ENCODE measurements around the gene LRRC8B.
"Not testable (repeated sequence)": the region's sequence is repeated elsewhere in the genome, so short reads cannot be mapped to it uniquely, and the experiment has no call there.

The LRRC8B gene

GRCh38 chr1:89608319-89608983 is 83.8 kb downstream of the LRRC8B start:
- DNase-seq (ENCODE audit: low read depth in 2 of 2): peak in 1 of 2 donors; percentile 67

GRCh38 chr1:89608984-89609725 is 84.5 kb downstream of the LRRC8B start:
- peak; percentile 67 to 71 for DNase-seq (ENCODE audit: low read depth in 2 of 2)

- peak in 1 of 2 donors; percentile 48 for DNase-seq (ENCODE audit: low read depth in 2 of 2)
Observed at GRCh38 chr1:89609781-89610456, 85.3 kb downstream of the LRRC8B start.

- no peak for DNase-seq (ENCODE audit: low read depth in 2 of 2)
Observed at GRCh38 chr1:89610457-89611011, 85.9 kb downstream of the LRRC8B start.

- no peak for DNase-seq (ENCODE audit: low read depth in 2 of 2)
Observed at GRCh38 chr1:89611721-89612120, 87.1 kb downstream of the LRRC8B start.

GRCh38 chr1:89613928-89614327 is 89.3 kb downstream of the LRRC8B start:
- no peak for DNase-seq (ENCODE audit: low read depth in 2 of 2)

GRCh38 chr1:89615676-89616598 is 91.3 kb downstream of the LRRC8B start:
- no peak for DNase-seq (ENCODE audit: low read depth in 2 of 2)

- DNase-seq (ENCODE audit: low read depth in 2 of 2): no peak
Observed at GRCh38 chr1:89616844-89617627, 92.4 kb downstream of the LRRC8B start.

GRCh38 chr1:89620664-89621063 is 96.0 kb downstream of the LRRC8B start:
- no peak for DNase-seq (ENCODE audit: low read depth in 2 of 2)

- no peak for DNase-seq (ENCODE audit: low read depth in 2 of 2)
Observed at GRCh38 chr1:89622895-89623294, 98.3 kb downstream of the LRRC8B start.

GRCh38 chr1:89624314-89624713 is 99.7 kb downstream of the LRRC8B start:
- DNase-seq (ENCODE audit: low read depth in 2 of 2): no peak

GRCh38 chr1:89624715-89625323 is 100.2 kb downstream of the LRRC8B start:
- DNase-seq (ENCODE audit: low read depth in 2 of 2): no peak

- DNase-seq (ENCODE audit: low read depth in 2 of 2): no peak
Observed at GRCh38 chr1:89627596-89627962, 103.0 kb downstream of the LRRC8B start.

GRCh38 chr1:89629146-89629545 is 104.5 kb downstream of the LRRC8B start:
- DNase-seq (ENCODE audit: low read depth in 2 of 2): no peak

- DNase-seq (ENCODE audit: low read depth in 2 of 2): not testable (repeated sequence)
Observed at GRCh38 chr1:89629600-89629999, 105.0 kb downstream of the LRRC8B start.

GRCh38 chr1:89630048-89630447 is 105.4 kb downstream of the LRRC8B start:
- no peak for DNase-seq (ENCODE audit: low read depth in 2 of 2)

- DNase-seq (ENCODE audit: low read depth in 2 of 2): no peak
Observed at GRCh38 chr1:89631816-89632656, 107.4 kb downstream of the LRRC8B start.

GRCh38 chr1:89632657-89633247 is 108.1 kb downstream of the LRRC8B start, which contains the start of gene LRRC8C:
TSS of gene LRRC8C (plus strand) at chr1:89633120. CDS start at chr1:89686474, 53,354 bp downstream.
- peak; percentile 82 to 85 for DNase-seq (ENCODE audit: low read depth in 2 of 2)

Data from stimulated activated CD8-positive, alpha-beta memory T cell treated with anti-CD3 and anti-CD28 coated beads, Interleukin-15, amount 100 ng/mL, for 48 hours (primary cell).